ENCODE results near the gene FBXO48. TPM values are rescaled to one million over a fixed set of nuclear protein-coding genes. Genes with fewer than 3 reads are reported as not detected.

The FBXO48 gene
- polyA plus RNA-seq, 1 donor from 2014 or later = 0.44 TPM

- H3K36me3 Mint-ChIP-seq = peaks cover 2% of the 10 kb centered on the region
- H3K9me3 Mint-ChIP-seq = no peaks in the 10 kb centered on the region
- H3K27ac Mint-ChIP-seq = peak overlapping the region in 1 of 3 donors; percentile 16
- H3K4me3 Mint-ChIP-seq = peak overlapping the region in 2 of 4 donors; percentile 40 to 87
- peaks cover 48 to 73% (median 51%) of the 10 kb centered on the region in 3 donors for H3K4me1 Mint-ChIP-seq
- H3K27me3 Mint-ChIP-seq = no peaks in the 10 kb centered on the region
Measured at GRCh38 chr2:68417926-68418325, 49.2 kb downstream of the FBXO48 start.

- H3K4me3 Mint-ChIP-seq = no peak overlapping the region
- no peaks in the 10 kb centered on the region for H3K9me3 Mint-ChIP-seq
- peaks cover 2% of the 10 kb centered on the region for H3K36me3 Mint-ChIP-seq
- H3K27ac Mint-ChIP-seq = no peak overlapping the region
- H3K4me1 Mint-ChIP-seq = peaks cover 53 to 80% (median 56%) of the 10 kb centered on the region in 3 donors
- H3K27me3 Mint-ChIP-seq = no peaks in the 10 kb centered on the region
Measured at GRCh38 chr2:68416081-68416675, 50.9 kb downstream of the FBXO48 start.

GRCh38 chr2:68415521-68415920, 51.6 kb downstream of the FBXO48 start:
- Mint-ChIP-seq H3K27ac (no peak overlapping the region), H3K36me3 (peaks cover 2% of the 10 kb centered on the region), H3K9me3 (no peaks in the 10 kb centered on the region), H3K27me3 (no peaks in the 10 kb centered on the region), H3K4me1 (peaks cover 54 to 78% (median 55%) of the 10 kb centered on the region in 3 donors), H3K4me3 (no peak overlapping the region)

GRCh38 chr2:68414876-68415275, 52.2 kb downstream of the FBXO48 start:
- H3K9me3 Mint-ChIP-seq = no peaks in the 10 kb centered on the region
- H3K4me1 Mint-ChIP-seq = peaks cover 61 to 80% (median 61%) of the 10 kb centered on the region in 3 donors
- H3K27me3 Mint-ChIP-seq = no peaks in the 10 kb centered on the region
- H3K36me3 Mint-ChIP-seq = peaks cover 2% of the 10 kb centered on the region
- H3K27ac Mint-ChIP-seq = peak overlapping the region in 1 of 3 donors; percentile 54
- no peak overlapping the region for H3K4me3 Mint-ChIP-seq

GRCh38 chr2:68414452-68414851, 52.6 kb downstream of the FBXO48 start:
- no peaks in the 10 kb centered on the region for H3K9me3 Mint-ChIP-seq
- peaks cover 2% of the 10 kb centered on the region for H3K36me3 Mint-ChIP-seq
- peaks cover 62 to 80% (median 64%) of the 10 kb centered on the region in 3 donors for H3K4me1 Mint-ChIP-seq
- H3K4me3 Mint-ChIP-seq = no peak overlapping the region
- H3K27ac Mint-ChIP-seq = peak overlapping the region in 1 of 3 donors; percentile 54
- no peaks in the 10 kb centered on the region for H3K27me3 Mint-ChIP-seq

- Mint-ChIP-seq H3K27me3 (no peaks in the 10 kb centered on the region), H3K4me1 (peaks cover 61 to 78% (median 61%) of the 10 kb centered on the region in 3 donors), H3K4me3 (peak overlapping the region in 2 of 4 donors; percentile 62 to 77), H3K36me3 (peaks cover 2% of the 10 kb centered on the region), H3K9me3 (peaks cover 0 to 6% (median 0%) of the 10 kb centered on the region in 3 donors), H3K27ac (peak overlapping the region in 1 of 3 donors; percentile 22)
Measured at GRCh38 chr2:68413466-68413865, 53.6 kb downstream of the FBXO48 start.

- Mint-ChIP-seq H3K36me3 (peaks cover 2% of the 10 kb centered on the region), H3K4me3 (peak overlapping the region; percentile 74 to 89 (median 78)), H3K27me3 (no peaks in the 10 kb centered on the region), H3K4me1 (peaks cover 49 to 70% (median 54%) of the 10 kb centered on the region in 3 donors), H3K9me3 (peaks cover 2 to 6% (median 2%) of the 10 kb centered on the region in 3 donors), H3K27ac (peak overlapping the region; percentile 82 to 95 (median 86))
Measured at GRCh38 chr2:68412127-68412819, 54.8 kb downstream of the FBXO48 start.

- peaks cover 2 to 6% (median 5%) of the 10 kb centered on the region in 3 donors for H3K9me3 Mint-ChIP-seq
- peak overlapping the region; percentile 69 to 89 (median 78) for H3K4me3 Mint-ChIP-seq
- H3K36me3 Mint-ChIP-seq = peaks cover 1% of the 10 kb centered on the region
- H3K4me1 Mint-ChIP-seq = peaks cover 43 to 66% (median 51%) of the 10 kb centered on the region in 3 donors
- H3K27ac Mint-ChIP-seq = peak overlapping the region; percentile 82 to 95 (median 86)
- no peaks in the 10 kb centered on the region for H3K27me3 Mint-ChIP-seq
Measured at GRCh38 chr2:68411397-68412126, 55.5 kb downstream of the FBXO48 start.

Other genes with a start within 250 kb of the FBXO48 start
- 1.7 TPM for gene PPP3R1, start 214.8 kb downstream of the FBXO48 start, polyA plus RNA-seq
- gene CNRIP1, start 147.3 kb downstream of the FBXO48 start, polyA plus RNA-seq = not detected
- gene PLEK, start 102.0 kb downstream of the FBXO48 start, polyA plus RNA-seq = 110 TPM
- 2.3 TPM for gene APLF, start 291 bp upstream of the FBXO48 start, polyA plus RNA-seq
- gene PROKR1, start 176.3 kb upstream of the FBXO48 start, polyA plus RNA-seq = not detected